ENCODE results near the gene OR14A16.

- no peak for TF ChIP-seq CTCF (IDR thresholded peaks at IDR 0.05; ENCODE audit: insufficient read depth, low read length)
- no peak for TF ChIP-seq REST (IDR thresholded peaks at IDR 0.05; ENCODE audit: insufficient replicate concordance, low read depth)
Measured at GRCh38 chr1:247864644-247865043, 40.7 kb upstream of the OR14A16 start.
